Measurements from ENCODE around the gene GPR101. TPM values are rescaled to one million over a fixed set of nuclear protein-coding genes. Genes with fewer than 3 reads are reported as not detected.

The GPR101 gene
- total and polyA plus RNA-seq, 12 donors = not detected

DNA sequence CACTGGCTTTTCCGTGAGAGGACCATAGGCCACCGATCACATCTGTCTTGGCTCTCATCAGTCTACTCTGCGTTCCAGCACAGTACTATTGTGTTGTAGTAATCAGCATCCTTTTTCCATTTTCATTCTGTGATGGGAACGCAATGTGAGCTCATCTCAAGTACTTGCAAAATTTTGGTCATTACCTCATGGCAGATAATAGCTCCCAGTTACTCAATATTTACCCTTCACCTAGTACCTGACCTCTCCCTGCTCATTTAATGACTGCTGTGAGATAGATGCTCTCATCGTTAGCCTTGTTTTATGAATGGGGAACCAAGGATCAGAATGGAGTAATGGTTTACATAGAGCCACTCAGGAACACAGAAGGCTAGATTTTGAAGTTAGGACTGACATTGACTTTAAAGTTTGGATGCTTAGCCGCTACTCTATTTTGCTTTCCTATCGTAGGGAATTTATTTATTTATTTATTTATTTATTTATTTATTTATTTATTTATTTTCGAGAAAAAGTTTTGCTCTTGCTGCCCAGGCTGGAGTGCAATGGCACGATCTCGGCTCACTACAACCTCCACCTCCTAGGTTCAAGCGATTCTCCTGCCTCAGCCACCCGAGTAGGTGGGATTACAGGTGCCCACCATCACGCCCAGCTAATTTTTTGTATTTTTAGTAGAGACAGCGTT is 6.5 kb upstream of the GPR101 start:
- intact Hi-C loops (cut with DNase I) = no loop called here
- ATAC-seq = no peak

DNA sequence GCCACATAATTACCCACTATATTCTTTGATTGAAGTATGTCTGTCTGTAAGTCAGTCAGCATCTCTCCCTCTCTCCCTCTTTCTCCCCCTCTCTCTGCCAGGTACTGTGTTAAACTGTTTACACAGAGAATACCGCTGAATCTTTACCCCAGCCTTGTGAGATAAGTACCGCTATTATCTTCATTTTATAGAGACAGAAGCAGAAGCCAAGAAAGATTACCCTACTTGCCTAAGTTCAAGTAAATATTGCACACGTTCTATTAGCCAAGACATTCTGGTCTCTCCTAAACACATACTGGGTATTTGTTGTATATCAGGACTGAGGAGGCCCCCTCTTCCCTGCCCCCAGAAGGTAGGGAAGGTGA is 695 bp upstream of the GPR101 start:
- TF ChIP-seq, protein P1, sequence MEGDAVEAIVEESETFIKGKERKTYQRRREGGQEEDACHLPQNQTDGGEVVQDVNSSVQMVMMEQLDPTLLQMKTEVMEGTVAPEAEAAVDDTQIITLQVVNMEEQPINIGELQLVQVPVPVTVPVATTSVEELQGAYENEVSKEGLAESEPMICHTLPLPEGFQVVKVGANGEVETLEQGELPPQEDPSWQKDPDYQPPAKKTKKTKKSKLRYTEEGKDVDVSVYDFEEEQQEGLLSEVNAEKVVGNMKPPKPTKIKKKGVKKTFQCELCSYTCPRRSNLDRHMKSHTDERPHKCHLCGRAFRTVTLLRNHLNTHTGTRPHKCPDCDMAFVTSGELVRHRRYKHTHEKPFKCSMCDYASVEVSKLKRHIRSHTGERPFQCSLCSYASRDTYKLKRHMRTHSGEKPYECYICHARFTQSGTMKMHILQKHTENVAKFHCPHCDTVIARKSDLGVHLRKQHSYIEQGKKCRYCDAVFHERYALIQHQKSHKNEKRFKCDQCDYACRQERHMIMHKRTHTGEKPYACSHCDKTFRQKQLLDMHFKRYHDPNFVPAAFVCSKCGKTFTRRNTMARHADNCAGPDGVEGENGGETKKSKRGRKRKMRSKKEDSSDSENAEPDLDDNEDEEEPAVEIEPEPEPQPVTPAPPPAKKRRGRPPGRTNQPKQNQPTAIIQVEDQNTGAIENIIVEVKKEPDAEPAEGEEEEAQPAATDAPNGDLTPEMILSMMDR (IDR thresholded peaks at IDR 0.05) = no peak
- intact Hi-C loops (cut with DNase I) = no loop called here
- Histone ChIP-seq H3K4me1 (peaks cover 0 to 17% (median 0%) of the 10 kb centered on the region in 9 donors), H3K4me3 (no peak overlapping the region), H3K9me3 (peaks cover 0 to 10% (median 0%) of the 10 kb centered on the region in 11 donors), H3K27me3 (peaks cover 0 to 88% (median 35%) of the 10 kb centered on the region in 7 donors), H3K36me3 (no peaks in the 10 kb centered on the region), H3K27ac (no peak overlapping the region)
- 7 to 8% methylated on average over 3 of the region's 3 CpGs for WGBS, 2 donors
- ATAC-seq (no peak), DNase-seq (no peak)

More for the DNA sequence above, 6.5 kb upstream of the GPR101 start:
- 86 to 88% methylated on average over 14 of the region's 14 CpGs for WGBS, 2 donors
- Histone ChIP-seq H3K4me1 (no peaks in the 10 kb centered on the region), H3K4me3 (no peak overlapping the region), H3K36me3 (no peaks in the 10 kb centered on the region), H3K27me3 (peaks cover 0 to 30% (median under 1%) of the 10 kb centered on the region in 7 donors), H3K27ac (no peak overlapping the region), H3K9me3 (no peaks in the 10 kb centered on the region)
- no peak for DNase-seq
- TF ChIP-seq, protein P1 (IDR thresholded peaks at IDR 0.05) = no peak

DNA sequence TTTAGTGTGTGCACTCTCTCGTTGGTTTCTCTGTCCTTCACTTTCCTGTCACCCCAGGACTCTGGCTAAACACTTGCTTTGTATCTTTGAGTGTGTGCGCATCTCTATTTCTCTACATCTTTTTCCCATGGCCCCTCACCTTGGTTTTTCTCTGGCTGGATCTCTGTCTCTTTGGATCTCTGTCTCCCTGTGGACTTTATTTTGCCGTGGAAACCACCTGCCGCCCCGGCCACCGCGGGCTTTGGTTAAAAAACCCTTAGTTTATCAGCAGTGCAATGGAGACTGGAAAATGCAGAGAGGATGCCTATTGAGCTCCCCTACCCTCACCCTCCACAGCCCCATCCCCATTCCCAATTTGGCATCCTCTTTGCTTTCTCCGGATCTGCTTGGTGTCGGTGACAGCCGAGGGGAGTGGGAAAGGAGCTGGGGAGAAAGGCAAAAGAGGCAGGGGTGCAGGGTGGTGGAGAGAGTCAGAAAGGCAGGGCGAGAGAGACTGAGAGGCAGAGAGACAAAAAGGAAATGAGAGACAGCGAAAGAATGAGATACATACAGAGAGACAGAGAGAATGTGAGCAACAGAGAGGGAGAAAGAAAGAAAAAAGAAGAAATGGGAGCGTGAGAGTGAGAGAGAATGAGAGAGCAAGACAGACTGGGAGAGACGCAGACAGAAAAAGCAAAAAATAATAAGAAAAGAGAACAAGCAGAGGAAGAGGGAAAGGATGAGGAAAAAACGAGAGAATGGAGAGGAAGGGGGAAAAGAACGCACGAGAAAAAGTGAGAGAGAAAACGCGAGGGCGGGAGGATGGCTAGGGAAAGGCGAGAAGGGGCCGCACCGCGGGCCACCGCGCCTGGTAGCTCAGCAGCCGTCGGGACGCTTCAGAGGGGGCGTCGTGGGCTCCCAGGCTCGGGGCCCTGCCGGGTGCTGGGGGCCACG is 688 bp downstream of the GPR101 start:
- peaks cover 0 to 10% (median 0%) of the 10 kb centered on the region in 11 donors for H3K9me3 ChIP-seq
- ATAC-seq (no peak), DNase-seq (no peak)
- no peak overlapping the region for H3K27ac ChIP-seq
- TF ChIP-seq, protein P1 (IDR thresholded peaks at IDR 0.05) = no peak
- H3K27me3 ChIP-seq = peaks cover 0 to 100% (median 35%) of the 10 kb centered on the region in 7 donors
- no peaks in the 10 kb centered on the region for H3K36me3 ChIP-seq
- 4 to 5% methylated on average over 27 to 34 of the region's 34 CpGs for WGBS, 2 donors
- intact Hi-C loops (cut with DNase I) = no loop called here
- H3K4me1 ChIP-seq = peaks cover 0 to 17% (median 0%) of the 10 kb centered on the region in 9 donors
- H3K4me3 ChIP-seq = peak overlapping the region in 1 of 10 donors; percentile 20

- TF ChIP-seq, protein P1 (IDR thresholded peaks at IDR 0.05) = no peak
- Histone ChIP-seq H3K4me1 (peaks cover 0 to 17% (median 0%) of the 10 kb centered on the region in 9 donors), H3K27ac (no peak overlapping the region), H3K9me3 (peaks cover 0 to 10% (median 0%) of the 10 kb centered on the region in 11 donors), H3K27me3 (peaks cover 0 to 98% (median 35%) of the 10 kb centered on the region in 7 donors), H3K4me3 (peak overlapping the region in 9 of 10 donors; percentile 5 to 45 (median 39)), H3K36me3 (no peaks in the 10 kb centered on the region)
- 2 to 3% methylated on average over 16 of the region's 16 CpGs for WGBS, 2 donors
- intact Hi-C loops (cut with DNase I) = no loop called here
- DNase-seq = no peak
- no peak for ATAC-seq
Measured at GRCh38 chrX:137032341-137032694, 1.5 kb downstream of the GPR101 start.

Data from heart right ventricle (tissue), 16 donors.